ENCODE data around the gene MAPKAP1. TPM values are rescaled to one million over a fixed set of nuclear protein-coding genes. Genes with fewer than 3 reads are reported as not detected.

MAPKAP1 gene
- total RNA-seq, 1 donor from 2014 or later, result 76.9 TPM

- no peak for TF ChIP-seq CTCF (IDR thresholded peaks at IDR 0.05)
- peaks cover 1% of the 10 kb centered on the region for H3K36me3 Mint-ChIP-seq (ENCODE audit: unreplicated experiment)
- DNase-seq (ENCODE audit: extremely low spot score, unreplicated experiment), result no peak
- H3K9me3 Mint-ChIP-seq (ENCODE audit: unreplicated experiment), result no peaks in the 10 kb centered on the region
- peaks cover 3% of the 10 kb centered on the region for H3K4me1 Mint-ChIP-seq (ENCODE audit: unreplicated experiment)
- H3K27ac Mint-ChIP-seq (ENCODE audit: unreplicated experiment), result no peak overlapping the region
- no peak overlapping the region for H3K4me3 Mint-ChIP-seq (ENCODE audit: unreplicated experiment)
- no peaks in the 10 kb centered on the region for H3K27me3 Mint-ChIP-seq (ENCODE audit: unreplicated experiment)
Observed at GRCh38 chr9:125561509-125562148, 145.4 kb downstream of the MAPKAP1 start.

GRCh38 chr9:125559894-125560293, 147.1 kb downstream of the MAPKAP1 start:
- no peak for TF ChIP-seq CTCF (IDR thresholded peaks at IDR 0.05)
- Mint-ChIP-seq H3K27me3 (ENCODE audit: unreplicated experiment) (no peaks in the 10 kb centered on the region), H3K36me3 (ENCODE audit: unreplicated experiment) (no peaks in the 10 kb centered on the region), H3K4me3 (ENCODE audit: unreplicated experiment) (no peak overlapping the region), H3K4me1 (ENCODE audit: unreplicated experiment) (peaks cover 2% of the 10 kb centered on the region), H3K27ac (ENCODE audit: unreplicated experiment) (no peak overlapping the region), H3K9me3 (ENCODE audit: unreplicated experiment) (no peaks in the 10 kb centered on the region)
- no peak for DNase-seq (ENCODE audit: extremely low spot score, unreplicated experiment)

- Mint-ChIP-seq H3K4me1 (ENCODE audit: unreplicated experiment) (peaks cover 2% of the 10 kb centered on the region), H3K36me3 (ENCODE audit: unreplicated experiment) (no peaks in the 10 kb centered on the region), H3K27ac (ENCODE audit: unreplicated experiment) (no peak overlapping the region), H3K9me3 (ENCODE audit: unreplicated experiment) (no peaks in the 10 kb centered on the region), H3K4me3 (ENCODE audit: unreplicated experiment) (no peak overlapping the region), H3K27me3 (ENCODE audit: unreplicated experiment) (no peaks in the 10 kb centered on the region)
- TF ChIP-seq CTCF (IDR thresholded peaks at IDR 0.05), result no peak
- no peak for DNase-seq (ENCODE audit: extremely low spot score, unreplicated experiment)
Observed at GRCh38 chr9:125559194-125559593, 147.8 kb downstream of the MAPKAP1 start.

- peak overlapping the region; percentile 58 for H3K27ac Mint-ChIP-seq (ENCODE audit: unreplicated experiment)
- H3K9me3 Mint-ChIP-seq (ENCODE audit: unreplicated experiment), result no peaks in the 10 kb centered on the region
- H3K4me3 Mint-ChIP-seq (ENCODE audit: unreplicated experiment), result no peak overlapping the region
- DNase-seq (ENCODE audit: extremely low spot score, unreplicated experiment), result no peak
- no peaks in the 10 kb centered on the region for H3K27me3 Mint-ChIP-seq (ENCODE audit: unreplicated experiment)
- peaks cover 2% of the 10 kb centered on the region for H3K4me1 Mint-ChIP-seq (ENCODE audit: unreplicated experiment)
- H3K36me3 Mint-ChIP-seq (ENCODE audit: unreplicated experiment), result no peaks in the 10 kb centered on the region
- peak; percentile 78 for TF ChIP-seq CTCF (IDR thresholded peaks at IDR 0.05)
Observed at GRCh38 chr9:125558453-125559092, 148.4 kb downstream of the MAPKAP1 start.

GRCh38 chr9:125556046-125556721, 150.8 kb downstream of the MAPKAP1 start:
- H3K27me3 Mint-ChIP-seq (ENCODE audit: unreplicated experiment), result no peaks in the 10 kb centered on the region
- no peaks in the 10 kb centered on the region for H3K36me3 Mint-ChIP-seq (ENCODE audit: unreplicated experiment)
- H3K4me1 Mint-ChIP-seq (ENCODE audit: unreplicated experiment), result peaks cover 2% of the 10 kb centered on the region
- H3K4me3 Mint-ChIP-seq (ENCODE audit: unreplicated experiment), result no peak overlapping the region
- no peak for TF ChIP-seq CTCF (IDR thresholded peaks at IDR 0.05)
- no peaks in the 10 kb centered on the region for H3K9me3 Mint-ChIP-seq (ENCODE audit: unreplicated experiment)
- no peak overlapping the region for H3K27ac Mint-ChIP-seq (ENCODE audit: unreplicated experiment)
- no peak for DNase-seq (ENCODE audit: extremely low spot score, unreplicated experiment)
